Upper lobe of right lung (tissue), 1 donor: ENCODE results near the gene ZSCAN2. TPM values are rescaled to one million over a fixed set of nuclear protein-coding genes. Genes with fewer than 3 reads are reported as not detected.
A peak's percentile ranks its signal among the peaks of the same experiment; 100 is the strongest.
"Not testable (repeated sequence)": the region's sequence is repeated elsewhere in the genome, so short reads cannot be mapped to it uniquely, and the experiment has no call there.

Experiments
- ATAC-seq: fragments of 200-7000 bp; cut with Tn5 transposase; one replicate; pipeline ENCODE4 v1.9.1; 2020; ENCODE audit warnings: mild to moderate bottlenecking, moderate library complexity
- DNase-seq: peaks from one replicate; pipeline ENCODE4 v3.0.0-alpha.2; 2020
- H3K27ac ChIP-seq: fragments of 200-600 bp; one replicate; pipeline ENCODE4 v1.8.0; 2022
- H3K27me3 ChIP-seq: fragments of 200-600 bp; one replicate; pipeline ENCODE4 v1.8.0; 2022; ENCODE audit warnings: mild to moderate bottlenecking
- H3K36me3 ChIP-seq: fragments of 200-600 bp; one replicate; pipeline ENCODE4 v1.8.0; 2022
- H3K4me1 ChIP-seq: fragments of 200-600 bp; one replicate; pipeline ENCODE4 v1.8.0; 2022
- H3K4me3 ChIP-seq: fragments of 200-600 bp; one replicate; pipeline ENCODE4 v1.8.0; 2022; ENCODE audit warnings: mild to moderate bottlenecking
- H3K9me3 ChIP-seq: fragments of 200-600 bp; one replicate; pipeline ENCODE4 v1.8.0; 2022
- intact Hi-C: fragments of 100-400 bp; cut with DNase I; formaldehyde crosslinking; loops from one replicate; pipeline ENCODE4 v1.11.0; 2022
- total RNA-seq: library from RNA; stranded (reverse); fragmentation: NEBNext Ultra II Directional; extraction: Animal tissue kit (Norgen Biotek cat#: 25700); gene quantifications from one replicate; pipeline ENCODE4 v1.2.1, GENCODE V29; 2021
- TF ChIP-seq, protein P1 (sequence below): fragments of 200-600 bp; IDR thresholded peaks from one replicate; pipeline ENCODE4 v1.8.0; 2022; ENCODE audit warnings: antibody characterized with exemption
- donor health status: DM: no; HTN: yes; CAD: no; lungs with severe emphysema.

Gene ZSCAN2
- total RNA-seq, 1 donor from 2014 or later, result 5.8 TPM

DNA sequence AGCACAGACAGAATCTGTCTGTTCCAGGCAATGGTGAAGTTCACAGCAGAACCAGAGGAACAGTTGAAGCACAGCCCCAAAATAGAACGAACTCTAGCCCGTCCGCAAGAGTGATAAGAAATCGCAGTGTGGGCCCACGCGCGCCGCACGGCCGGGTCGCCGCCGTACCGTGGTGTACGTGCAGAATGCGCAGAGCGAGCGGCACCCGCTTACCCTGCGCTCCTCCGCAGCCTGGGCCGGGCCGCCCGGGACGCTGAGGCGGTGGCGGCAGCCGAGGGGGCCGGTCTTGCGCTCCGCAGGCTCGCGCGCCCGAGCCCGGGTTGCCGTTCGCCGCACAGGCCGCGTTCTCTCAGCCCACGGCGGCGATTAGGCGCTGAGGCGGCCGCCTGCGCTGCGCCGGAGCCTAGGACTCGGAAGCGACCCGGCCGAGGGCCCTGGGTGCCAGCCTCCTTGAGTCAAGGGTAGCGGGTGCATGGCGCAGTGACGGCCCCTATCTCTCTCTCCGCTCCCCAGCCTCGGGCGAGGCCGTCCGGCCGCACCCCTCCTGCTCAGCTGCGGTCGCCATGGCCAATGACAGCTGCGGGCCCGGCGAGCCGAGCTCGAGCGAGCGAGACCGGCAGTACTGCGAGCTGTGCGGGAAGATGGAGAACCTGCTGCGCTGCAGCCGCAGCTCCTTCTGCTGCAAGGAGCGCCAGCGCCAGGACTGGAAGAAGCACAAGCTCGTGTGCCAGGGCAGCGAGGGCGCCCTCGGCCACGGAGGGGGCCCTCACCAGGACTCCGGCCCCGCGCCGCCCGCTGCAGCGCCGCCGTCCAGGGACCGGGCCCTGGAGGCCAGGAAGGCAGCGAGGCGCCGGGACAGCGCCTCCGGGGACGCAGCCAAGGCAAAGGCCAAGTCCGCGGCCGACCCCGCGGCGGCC, 32.8 kb downstream of the ZSCAN2 start:
- peak; percentile 83 for ATAC-seq
- intact Hi-C loops, result no loop called here
- Histone ChIP-seq H3K27me3 (no peaks in the 10 kb centered on the region), H3K9me3 (no peaks in the 10 kb centered on the region), H3K4me3 (peak overlapping the region; percentile 78), H3K27ac (peak overlapping the region; percentile 95), H3K36me3 (peaks cover 21% of the 10 kb centered on the region), H3K4me1 (peaks cover 36% of the 10 kb centered on the region)
- TF ChIP-seq, protein P1, sequence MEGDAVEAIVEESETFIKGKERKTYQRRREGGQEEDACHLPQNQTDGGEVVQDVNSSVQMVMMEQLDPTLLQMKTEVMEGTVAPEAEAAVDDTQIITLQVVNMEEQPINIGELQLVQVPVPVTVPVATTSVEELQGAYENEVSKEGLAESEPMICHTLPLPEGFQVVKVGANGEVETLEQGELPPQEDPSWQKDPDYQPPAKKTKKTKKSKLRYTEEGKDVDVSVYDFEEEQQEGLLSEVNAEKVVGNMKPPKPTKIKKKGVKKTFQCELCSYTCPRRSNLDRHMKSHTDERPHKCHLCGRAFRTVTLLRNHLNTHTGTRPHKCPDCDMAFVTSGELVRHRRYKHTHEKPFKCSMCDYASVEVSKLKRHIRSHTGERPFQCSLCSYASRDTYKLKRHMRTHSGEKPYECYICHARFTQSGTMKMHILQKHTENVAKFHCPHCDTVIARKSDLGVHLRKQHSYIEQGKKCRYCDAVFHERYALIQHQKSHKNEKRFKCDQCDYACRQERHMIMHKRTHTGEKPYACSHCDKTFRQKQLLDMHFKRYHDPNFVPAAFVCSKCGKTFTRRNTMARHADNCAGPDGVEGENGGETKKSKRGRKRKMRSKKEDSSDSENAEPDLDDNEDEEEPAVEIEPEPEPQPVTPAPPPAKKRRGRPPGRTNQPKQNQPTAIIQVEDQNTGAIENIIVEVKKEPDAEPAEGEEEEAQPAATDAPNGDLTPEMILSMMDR, result no peak
- peak; percentile 89 for DNase-seq

DNA sequence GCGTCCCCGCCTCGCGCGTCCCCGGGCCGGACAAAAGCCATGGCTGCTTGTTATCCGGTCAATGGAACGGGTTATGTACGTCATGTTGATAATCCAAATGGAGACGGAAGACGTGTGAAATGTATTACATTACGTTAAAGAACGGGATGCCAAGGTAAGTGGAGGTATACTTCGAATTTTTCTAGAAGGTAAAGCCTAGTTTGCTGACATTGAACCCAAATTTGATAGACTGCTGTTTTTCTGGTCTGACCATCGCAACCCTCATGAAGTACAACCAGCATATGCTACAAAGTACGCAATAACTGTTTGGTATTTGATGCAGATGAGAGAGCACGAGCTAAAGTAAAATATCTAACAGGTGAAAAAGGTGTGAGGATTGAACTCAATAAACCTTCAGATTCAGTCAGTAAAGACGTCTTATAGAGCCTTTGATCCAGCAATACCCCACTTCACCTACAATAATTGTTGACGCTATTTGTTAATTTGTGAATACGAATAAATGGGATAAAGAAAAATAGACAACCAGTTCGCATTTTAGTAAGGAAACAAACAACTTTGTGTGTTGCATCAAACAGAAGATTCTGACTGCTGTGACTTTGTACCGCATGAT, 33.5 kb downstream of the ZSCAN2 start:
- Histone ChIP-seq H3K4me1 (peaks cover 36% of the 10 kb centered on the region), H3K36me3 (peaks cover 28% of the 10 kb centered on the region), H3K9me3 (no peaks in the 10 kb centered on the region), H3K27ac (peak overlapping the region; percentile 95), H3K4me3 (peak overlapping the region; percentile 78), H3K27me3 (no peaks in the 10 kb centered on the region)
- ATAC-seq, result no peak
- DNase-seq, result no peak
- TF ChIP-seq, protein P1, result no peak
- intact Hi-C loops, result no loop called here

DNA sequence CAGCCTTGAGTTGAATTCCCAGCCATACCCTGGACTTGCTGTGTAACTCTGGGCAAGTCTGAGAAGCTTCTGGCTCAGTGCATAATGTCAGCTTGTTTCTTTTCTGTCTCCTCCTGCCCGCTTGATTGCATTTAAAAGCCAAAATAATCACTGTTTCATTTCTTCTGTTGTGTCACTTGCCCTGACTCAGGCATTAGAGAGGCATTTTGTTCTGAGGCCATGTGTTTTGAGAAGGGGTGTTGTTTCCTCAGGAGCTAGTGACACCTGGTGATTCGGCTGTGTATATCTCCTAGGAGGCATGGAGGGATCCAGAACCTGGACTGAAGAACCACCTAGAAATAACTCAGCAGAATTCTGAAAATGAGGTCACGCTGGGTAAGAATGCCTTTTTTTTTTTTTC, 37.3 kb downstream of the ZSCAN2 start:
- TF ChIP-seq, protein P1, result no peak
- ATAC-seq, result no peak
- no peak overlapping the region for H3K27ac ChIP-seq
- no peaks in the 10 kb centered on the region for H3K27me3 ChIP-seq
- intact Hi-C loops, result no loop called here
- H3K36me3 ChIP-seq, result peaks cover 66% of the 10 kb centered on the region
- H3K4me1 ChIP-seq, result peaks cover 20% of the 10 kb centered on the region
- H3K9me3 ChIP-seq, result no peaks in the 10 kb centered on the region
- no peak overlapping the region for H3K4me3 ChIP-seq
- DNase-seq, result no peak

DNA sequence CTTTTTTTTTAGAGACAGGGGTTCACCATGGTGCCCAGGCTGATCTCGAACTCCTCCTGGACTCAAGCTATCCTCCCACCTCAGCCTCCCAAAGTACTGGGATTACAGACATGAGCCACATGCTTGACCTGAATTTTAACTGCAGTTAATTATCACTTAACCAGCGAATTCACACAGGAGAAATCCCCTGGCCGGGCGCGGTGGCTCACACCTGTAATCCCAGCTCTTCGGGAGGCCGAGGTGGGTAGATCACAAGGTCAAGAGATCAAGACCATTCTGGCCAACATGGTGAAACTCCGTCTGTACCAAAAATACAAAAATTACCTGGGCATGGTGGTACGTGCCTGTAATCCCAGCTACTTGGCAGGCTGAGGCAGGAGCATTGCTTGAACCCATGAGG, 41.1 kb downstream of the ZSCAN2 start:
- H3K4me1 ChIP-seq, intact Hi-C loops, H3K9me3 ChIP-seq, H3K27ac ChIP-seq, H3K27me3 ChIP-seq, ATAC-seq, DNase-seq, H3K4me3 ChIP-seq: not testable (repeated sequence)
- H3K36me3 ChIP-seq, result peaks cover 94% of the 10 kb centered on the region

DNA sequence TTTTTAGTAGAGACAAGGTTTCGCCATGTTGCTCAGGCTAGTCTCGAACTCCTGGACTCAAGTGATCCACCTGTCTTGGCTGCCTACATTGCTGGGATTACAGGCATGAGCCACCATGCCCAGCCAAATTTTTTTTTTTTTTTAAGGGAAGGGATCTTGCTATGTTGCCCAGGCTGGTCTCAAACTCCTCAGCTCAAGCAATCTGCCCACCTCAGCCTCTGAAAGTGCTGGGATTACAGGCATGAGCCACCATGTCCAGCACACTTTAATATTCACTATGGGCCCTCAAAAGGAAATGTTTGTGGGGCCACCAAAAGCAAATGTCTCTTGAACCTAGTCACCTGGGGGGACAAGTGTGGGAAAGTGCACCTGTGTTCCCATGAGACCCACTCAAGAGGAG, 41.8 kb downstream of the ZSCAN2 start:
- H3K27ac ChIP-seq, H3K27me3 ChIP-seq, H3K4me1 ChIP-seq, H3K9me3 ChIP-seq, H3K4me3 ChIP-seq, ATAC-seq, intact Hi-C loops, DNase-seq: not testable (repeated sequence)
- H3K36me3 ChIP-seq, result peaks cover 95% of the 10 kb centered on the region

DNA sequence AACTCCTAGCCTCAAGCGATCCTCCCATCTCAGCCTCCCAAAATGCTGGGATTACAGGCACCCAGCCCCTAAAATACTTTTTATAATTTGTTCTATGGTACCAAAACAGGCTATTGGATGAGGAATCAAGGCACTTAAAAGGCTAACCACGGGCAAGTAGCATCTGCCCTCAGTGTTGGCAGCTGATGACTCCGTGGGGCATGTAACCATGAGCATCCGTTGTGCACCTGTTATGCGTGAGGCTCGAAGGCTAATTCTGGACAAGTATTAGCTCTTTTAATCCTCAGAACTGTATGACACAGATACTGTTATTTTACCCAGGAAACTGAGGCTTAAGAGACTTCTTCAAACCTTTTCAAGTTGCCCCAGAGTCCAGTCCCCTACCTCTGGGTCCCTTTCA, 43.0 kb downstream of the ZSCAN2 start:
- no peak for ATAC-seq
- no peaks in the 10 kb centered on the region for H3K4me1 ChIP-seq
- H3K9me3 ChIP-seq, result no peaks in the 10 kb centered on the region
- H3K4me3 ChIP-seq, result no peak overlapping the region
- intact Hi-C loops, result no loop called here
- no peak for DNase-seq
- H3K27me3 ChIP-seq, result no peaks in the 10 kb centered on the region
- no peak overlapping the region for H3K27ac ChIP-seq
- peaks cover 95% of the 10 kb centered on the region for H3K36me3 ChIP-seq
- TF ChIP-seq, protein P1, result no peak
